Neuron (in vitro differentiated cells): ENCODE results near the gene PRDM10.

Experiments
- H2AFZ ChIP-seq: one replicate; pipeline ENCODE4 v1.6.1; 2013; ENCODE audit warnings: low read depth, mild to moderate bottlenecking, inconsistent platforms, low read length, moderate library complexity
- H3K27me3 ChIP-seq: one replicate; pipeline ENCODE4 v1.6.1; 2013; ENCODE audit warnings: low read length; ENCODE audit not compliant: insufficient read depth
- H3K36me3 ChIP-seq: one replicate; pipeline ENCODE4 v1.6.1; 2013; ENCODE audit warnings: low read length; ENCODE audit not compliant: insufficient read depth
- H3K4me1 ChIP-seq: one replicate; pipeline ENCODE4 v1.6.1; 2013; ENCODE audit warnings: low read length; ENCODE audit not compliant: insufficient read depth
- H3K4me3 ChIP-seq: 2 replicates; pipeline ENCODE4 v1.5.1; 2013; ENCODE audit warnings: mild to moderate bottlenecking, low read length, moderate library complexity
- H3K9me3 ChIP-seq: one replicate; pipeline ENCODE4 v1.6.1; 2013; ENCODE audit warnings: low read length

Gene PRDM10

DNA sequence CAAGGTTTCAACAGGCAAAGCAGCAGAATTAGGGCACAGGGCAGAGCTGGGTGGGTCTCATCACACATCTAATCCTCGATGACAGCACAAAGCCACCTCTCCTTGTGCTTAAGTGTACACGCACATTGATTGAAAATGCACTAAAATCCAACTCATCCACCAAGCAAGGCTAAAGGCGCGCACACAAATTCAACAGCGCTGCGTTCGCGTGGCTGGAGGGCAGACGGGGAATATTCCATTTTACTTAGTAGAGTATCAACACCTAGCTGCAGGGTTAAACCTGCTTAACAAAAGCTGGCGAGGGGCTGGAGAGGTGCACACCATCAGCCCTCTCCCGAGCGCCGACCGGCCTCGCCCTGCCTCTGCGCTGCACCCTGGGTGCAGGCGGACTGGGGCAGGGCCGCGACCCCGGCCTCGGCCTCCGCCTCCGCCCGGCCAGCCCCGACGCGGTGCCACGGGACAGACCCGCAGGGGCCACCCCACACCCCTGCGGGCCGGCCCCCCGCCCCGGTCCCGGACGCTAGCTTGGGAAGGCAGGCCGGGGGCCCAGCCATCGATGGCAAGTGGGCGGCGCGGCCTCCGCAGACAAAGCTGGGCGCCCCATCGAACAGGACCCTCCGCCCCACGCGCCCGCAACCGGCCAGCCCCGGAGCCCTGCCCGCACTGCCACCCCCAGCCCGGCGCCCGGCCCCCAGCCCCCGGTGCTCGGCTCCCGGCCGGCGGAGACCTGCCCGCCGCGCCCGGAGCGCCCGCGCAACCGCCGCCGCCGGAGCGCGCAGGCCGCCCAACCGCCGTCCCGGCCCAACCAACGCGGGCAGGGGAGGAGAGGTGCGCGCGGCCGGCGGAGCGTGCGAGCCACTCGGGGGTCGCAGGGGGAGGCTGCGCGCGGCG lies 929 bp downstream of the PRDM10 start:
- peak overlapping the region; percentile 78 for H2AFZ ChIP-seq
- no peaks in the 10 kb centered on the region for H3K36me3 ChIP-seq
- H3K4me1 ChIP-seq = peaks cover 6% of the 10 kb centered on the region
- peaks cover 5% of the 10 kb centered on the region for H3K9me3 ChIP-seq
- H3K27me3 ChIP-seq = no peaks in the 10 kb centered on the region
- peak overlapping the region; percentile 88 for H3K4me3 ChIP-seq

- H3K9me3 ChIP-seq = peaks cover 11% of the 10 kb centered on the region
- peak overlapping the region; percentile 88 for H3K4me3 ChIP-seq
- H3K27me3 ChIP-seq = no peaks in the 10 kb centered on the region
- no peak overlapping the region for H2AFZ ChIP-seq
- H3K36me3 ChIP-seq = no peaks in the 10 kb centered on the region
- peaks cover 6% of the 10 kb centered on the region for H3K4me1 ChIP-seq
These were observed 2.0 kb downstream of the PRDM10 start for GRCh38 chr11:130000552-130001176.

DNA sequence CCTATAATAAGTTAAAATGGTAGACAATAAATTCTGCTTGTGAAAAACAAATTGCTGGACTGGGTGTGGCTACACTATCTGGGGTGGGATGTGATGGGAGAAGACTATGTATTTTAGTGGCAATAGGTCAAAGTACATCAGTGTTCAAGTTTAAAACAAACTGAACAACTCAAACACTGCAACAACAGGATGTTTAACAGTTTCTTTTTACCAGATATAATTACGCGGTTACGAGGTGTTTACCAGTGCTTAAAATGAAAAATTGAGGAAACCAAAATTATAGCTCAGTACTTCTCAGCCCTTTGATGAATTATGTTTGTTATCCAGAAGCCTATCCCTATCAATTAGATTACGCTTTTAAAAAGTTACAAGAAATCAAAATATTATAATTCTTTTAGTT lies 3.2 kb downstream of the PRDM10 start:
- Histone ChIP-seq H3K4me1 (peaks cover 6% of the 10 kb centered on the region), H2AFZ (no peak overlapping the region), H3K9me3 (peaks cover 11% of the 10 kb centered on the region), H3K36me3 (no peaks in the 10 kb centered on the region), H3K27me3 (no peaks in the 10 kb centered on the region), H3K4me3 (no peak overlapping the region)

- no peaks in the 10 kb centered on the region for H3K36me3 ChIP-seq
These were observed 3.7 kb downstream of the PRDM10 start for GRCh38 chr11:129998905-129999304.

DNA sequence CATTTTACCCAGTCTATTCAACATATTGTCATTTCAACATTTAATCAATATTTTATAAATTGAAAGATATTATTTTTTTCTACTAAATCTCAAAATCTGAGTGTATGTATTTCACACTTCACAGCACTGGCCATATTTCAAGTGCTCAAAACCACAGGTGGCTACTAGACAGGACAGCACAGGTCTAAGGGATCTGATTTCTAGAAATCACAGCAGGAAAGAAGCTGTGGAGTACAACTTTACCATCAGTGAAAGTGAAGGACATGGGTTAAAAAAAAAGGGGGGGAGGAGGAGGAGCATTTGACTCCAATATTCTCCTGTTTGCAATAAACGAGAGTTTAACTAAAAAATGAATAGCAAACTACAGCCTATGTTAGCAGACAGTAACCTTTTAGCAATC lies 4.5 kb downstream of the PRDM10 start:
- H3K4me1 ChIP-seq = peaks cover 6% of the 10 kb centered on the region
- no peaks in the 10 kb centered on the region for H3K27me3 ChIP-seq
- no peak overlapping the region for H3K4me3 ChIP-seq
- H2AFZ ChIP-seq = no peak overlapping the region
- H3K36me3 ChIP-seq = no peaks in the 10 kb centered on the region
- peaks cover 11% of the 10 kb centered on the region for H3K9me3 ChIP-seq

More at GRCh38 chr11:129998905-129999304, 3.7 kb downstream of the PRDM10 start:
- no peak overlapping the region for H3K4me3 ChIP-seq
- no peak overlapping the region for H2AFZ ChIP-seq
- H3K4me1 ChIP-seq = peaks cover 6% of the 10 kb centered on the region
- peaks cover 11% of the 10 kb centered on the region for H3K9me3 ChIP-seq
- H3K27me3 ChIP-seq = no peaks in the 10 kb centered on the region

- Histone ChIP-seq H3K9me3 (peaks cover 11% of the 10 kb centered on the region), H3K4me3 (no peak overlapping the region), H3K4me1 (peaks cover 6% of the 10 kb centered on the region), H3K36me3 (no peaks in the 10 kb centered on the region), H3K27me3 (no peaks in the 10 kb centered on the region), H2AFZ (no peak overlapping the region)
These were observed 5.1 kb downstream of the PRDM10 start for GRCh38 chr11:129997513-129997912.

DNA sequence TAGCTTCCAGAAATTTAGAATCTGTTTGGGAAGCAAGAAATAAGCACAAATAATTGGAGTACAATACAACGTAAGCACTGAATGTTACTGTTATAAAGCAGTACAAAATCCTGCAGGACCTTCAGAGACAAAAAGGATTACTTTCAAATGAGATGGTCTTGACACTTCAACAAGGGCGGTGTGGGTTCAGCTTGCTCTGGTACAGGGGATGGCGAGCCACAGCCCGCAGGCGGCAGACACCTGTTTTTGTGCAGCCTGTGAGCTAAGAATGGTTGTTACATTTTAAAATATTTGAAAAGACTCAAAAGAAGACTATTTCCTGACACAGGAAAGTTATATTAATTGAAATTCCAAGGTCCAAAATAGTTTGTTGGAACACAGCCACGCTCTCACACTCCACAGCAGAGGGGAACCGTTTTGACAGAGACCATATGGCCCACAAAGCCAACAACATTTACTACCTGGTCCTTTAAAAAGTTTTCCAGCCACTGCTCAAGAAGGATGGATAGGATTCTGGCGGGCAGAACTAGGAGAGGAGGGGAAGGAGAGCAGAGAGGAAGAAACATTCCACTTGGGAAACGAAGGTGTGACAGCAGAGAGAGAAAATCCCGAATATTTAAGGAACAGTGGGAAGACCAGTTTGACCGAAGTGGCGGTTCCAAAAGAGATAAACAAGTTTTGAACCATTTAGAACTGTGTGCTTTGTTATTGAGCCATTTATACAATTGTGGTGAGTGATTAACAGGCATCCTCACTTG lies 6.3 kb downstream of the PRDM10 start:
- Histone ChIP-seq H2AFZ (no peak overlapping the region), H3K4me3 (no peak overlapping the region), H3K27me3 (no peaks in the 10 kb centered on the region), H3K4me1 (peaks cover 6% of the 10 kb centered on the region), H3K9me3 (peaks cover 11% of the 10 kb centered on the region), H3K36me3 (no peaks in the 10 kb centered on the region)

GRCh38 chr11:129995163-129995562 lies 7.5 kb downstream of the PRDM10 start:
- Histone ChIP-seq H3K4me3 (no peak overlapping the region), H3K4me1 (no peaks in the 10 kb centered on the region), H3K36me3 (no peaks in the 10 kb centered on the region), H3K27me3 (no peaks in the 10 kb centered on the region), H3K9me3 (peaks cover 11% of the 10 kb centered on the region), H2AFZ (no peak overlapping the region)

DNA sequence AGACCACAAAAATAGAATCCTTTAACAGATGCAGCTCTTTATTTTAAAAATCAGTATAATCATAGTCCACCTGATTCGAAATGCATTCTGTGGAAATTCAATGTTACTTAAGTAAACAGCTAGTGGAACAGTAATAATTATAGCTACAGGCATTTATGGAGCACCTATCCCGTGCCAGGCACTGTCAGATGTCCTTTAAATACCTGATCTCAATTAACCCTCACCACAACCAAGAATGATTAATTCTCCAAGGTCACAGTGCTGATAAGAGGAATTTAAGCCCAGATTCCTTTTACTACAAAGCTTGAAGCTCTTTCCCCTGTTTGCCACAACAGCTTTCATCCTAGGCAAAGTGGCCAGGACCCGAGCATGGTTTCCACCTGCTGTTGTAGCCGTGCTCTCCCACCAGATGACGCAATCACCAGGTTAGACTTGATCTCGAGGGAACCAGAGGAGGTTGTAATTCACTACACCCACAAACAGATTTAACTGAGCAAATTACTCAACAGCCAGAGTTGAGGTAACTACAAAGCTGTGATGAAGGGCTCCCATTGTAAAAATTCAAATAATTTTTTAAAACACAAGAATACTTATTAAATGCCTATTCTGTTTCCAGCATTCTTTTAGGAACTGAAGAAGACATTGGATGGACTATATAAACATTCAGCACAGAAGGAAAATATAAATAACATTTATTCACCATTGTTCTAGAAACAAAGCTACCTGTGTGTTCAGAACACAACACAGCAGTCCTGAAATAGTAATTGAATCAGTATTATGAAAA lies 10.3 kb downstream of the PRDM10 start:
- Histone ChIP-seq H3K27me3 (no peaks in the 10 kb centered on the region), H3K9me3 (peaks cover 11% of the 10 kb centered on the region), H3K36me3 (no peaks in the 10 kb centered on the region), H2AFZ (no peak overlapping the region), H3K4me1 (no peaks in the 10 kb centered on the region), H3K4me3 (no peak overlapping the region)

DNA sequence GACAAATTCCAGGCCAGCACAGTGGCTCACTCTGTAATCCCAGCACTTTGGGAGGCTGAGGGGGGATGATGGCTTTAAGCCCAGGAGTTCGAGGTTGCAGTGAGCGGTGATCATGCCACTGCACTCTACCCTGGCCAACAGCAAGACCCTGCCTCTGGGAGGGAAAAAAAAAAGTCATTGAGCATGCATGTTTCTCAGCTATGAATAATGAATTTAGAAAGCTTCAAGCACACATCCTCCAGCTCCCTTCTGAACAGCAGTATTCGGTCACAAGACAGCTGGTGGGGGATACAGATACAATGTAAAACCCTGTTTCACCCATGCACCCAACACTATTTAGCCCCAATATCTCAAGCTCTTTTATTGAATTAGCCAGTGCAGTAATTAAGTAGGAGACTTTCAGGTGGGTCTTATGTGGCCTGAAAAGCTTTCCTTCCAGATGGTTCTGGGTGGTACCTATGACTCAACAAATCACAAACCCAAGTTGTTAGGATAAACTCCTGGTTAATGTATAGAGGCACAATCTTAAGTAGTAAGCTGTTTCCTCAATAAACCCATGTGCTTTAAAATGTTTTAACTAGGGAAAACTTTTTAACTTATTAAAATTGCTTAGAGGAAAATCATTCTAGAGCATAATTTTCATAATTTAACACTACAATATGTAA lies 13.4 kb downstream of the PRDM10 start:
- Histone ChIP-seq H2AFZ (no peak overlapping the region), H3K36me3 (no peaks in the 10 kb centered on the region), H3K4me3 (no peak overlapping the region), H3K9me3 (no peaks in the 10 kb centered on the region), H3K27me3 (no peaks in the 10 kb centered on the region), H3K4me1 (peaks cover 6% of the 10 kb centered on the region)

DNA sequence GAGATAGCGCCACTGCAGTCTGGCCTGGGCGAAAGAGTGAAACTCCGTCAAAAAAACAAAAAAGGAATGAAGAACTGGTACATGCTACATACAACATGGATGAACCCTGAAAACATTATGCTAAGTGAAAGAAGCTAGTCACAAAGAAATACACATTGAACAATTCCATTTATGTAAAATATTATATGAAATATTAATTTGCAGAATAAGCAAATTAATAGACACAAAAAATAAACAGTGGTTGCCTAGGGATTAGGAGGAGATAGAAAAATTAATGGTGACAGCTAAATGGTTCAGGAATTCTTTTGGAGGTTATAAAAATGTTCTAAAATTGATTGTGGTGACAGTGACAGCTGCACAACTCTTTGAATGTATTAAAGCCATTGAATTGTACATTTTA lies 14.7 kb downstream of the PRDM10 start:
- Histone ChIP-seq H3K4me1 (peaks cover 7% of the 10 kb centered on the region), H3K9me3 (no peaks in the 10 kb centered on the region), H3K27me3 (no peaks in the 10 kb centered on the region), H3K4me3 (no peak overlapping the region), H3K36me3 (no peaks in the 10 kb centered on the region), H2AFZ (no peak overlapping the region)

DNA sequence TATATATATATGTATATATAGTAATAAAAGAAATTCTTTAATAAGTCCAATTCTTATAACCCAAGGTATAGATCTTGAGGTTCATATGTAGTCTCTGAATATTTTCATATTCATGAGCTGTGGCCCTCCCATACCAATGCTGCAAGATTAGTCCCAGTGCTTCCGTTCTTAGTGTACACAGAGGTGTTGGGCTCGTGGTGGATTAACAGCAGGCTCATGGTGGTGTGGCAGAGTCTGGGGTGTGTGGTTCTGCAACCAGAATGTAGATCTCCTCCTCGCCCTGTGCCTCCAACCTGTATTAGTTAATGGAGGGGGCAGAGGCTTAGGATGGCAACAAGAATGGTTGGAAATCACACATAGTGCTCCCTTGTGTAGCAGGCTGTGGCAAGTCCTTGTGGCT lies 16.8 kb downstream of the PRDM10 start:
- peaks cover 7% of the 10 kb centered on the region for H3K4me1 ChIP-seq
- no peak overlapping the region for H2AFZ ChIP-seq
- no peaks in the 10 kb centered on the region for H3K36me3 ChIP-seq
- H3K9me3 ChIP-seq = no peaks in the 10 kb centered on the region
- H3K27me3 ChIP-seq = no peaks in the 10 kb centered on the region
- H3K4me3 ChIP-seq = no peak overlapping the region
